Measurements from ENCODE around the gene NOCT. TPM values are rescaled to one million over a fixed set of nuclear protein-coding genes. Genes with fewer than 3 reads are reported as not detected.

Gene NOCT
- total RNA-seq, 1 experiment from 2014 or later, result 43.4 TPM

DNA sequence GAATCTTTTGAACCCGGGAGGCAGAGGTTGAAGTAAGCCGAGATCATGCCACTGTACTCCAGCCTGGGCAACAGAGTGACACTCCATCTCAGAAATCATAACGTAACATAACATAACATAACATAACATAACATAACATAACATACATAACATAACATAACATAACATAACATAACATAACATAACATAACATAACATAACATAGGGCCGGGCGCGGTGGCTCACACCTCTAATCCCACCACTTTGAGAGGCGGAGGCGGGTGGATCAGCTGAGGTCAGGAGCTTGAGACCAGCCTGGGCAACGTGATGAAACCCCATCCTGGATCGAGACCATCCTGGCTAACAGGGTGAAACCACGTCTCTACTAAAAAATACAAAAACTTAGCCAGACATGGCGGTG, 76.7 kb downstream of the NOCT start:
- H3K9me3 Mint-ChIP-seq, result peaks cover 4% of the 10 kb centered on the region

More for the DNA sequence above, 76.7 kb downstream of the NOCT start:
- H3K4me1 Mint-ChIP-seq, result no peaks in the 10 kb centered on the region
- TF ChIP-seq NR3C1 (CRISPR knock-in tag; conservative IDR thresholded peaks at IDR 0.05; ENCODE audit: low read depth) (no peak), CREM (CRISPR knock-in tag; IDR thresholded peaks at IDR 0.05) (no peak), TCF7 (CRISPR knock-in tag; IDR thresholded peaks at IDR 0.05; ENCODE audit: low read depth) (no peak), ZNF219 (CRISPR knock-in tag; IDR thresholded peaks at IDR 0.05; ENCODE audit: borderline replicate concordance) (no peak), PREB (CRISPR knock-in tag; IDR thresholded peaks at IDR 0.05; ENCODE audit: borderline replicate concordance) (no peak), ZNF263 (CRISPR knock-in tag; IDR thresholded peaks at IDR 0.05; ENCODE audit: low read depth) (no peak), RORB (CRISPR knock-in tag; IDR thresholded peaks at IDR 0.05) (no peak), ERG (CRISPR knock-in tag; IDR thresholded peaks at IDR 0.05) (no peak), SOX15 (CRISPR knock-in tag; IDR thresholded peaks at IDR 0.05) (no peak), ATF6 (CRISPR knock-in tag; IDR thresholded peaks at IDR 0.05) (no peak), ZNF281 (CRISPR knock-in tag; IDR thresholded peaks at IDR 0.05) (no peak), ATF1 (CRISPR knock-in tag; IDR thresholded peaks at IDR 0.05) (no peak), JUN (CRISPR knock-in tag; IDR thresholded peaks at IDR 0.05) (no peak)
- TF ChIP-seq, protein P1, sequence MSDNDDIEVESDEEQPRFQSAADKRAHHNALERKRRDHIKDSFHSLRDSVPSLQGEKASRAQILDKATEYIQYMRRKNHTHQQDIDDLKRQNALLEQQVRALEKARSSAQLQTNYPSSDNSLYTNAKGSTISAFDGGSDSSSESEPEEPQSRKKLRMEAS (CRISPR knock-in tag; IDR thresholded peaks at IDR 0.05), result no peak
- TF ChIP-seq, protein P2, sequence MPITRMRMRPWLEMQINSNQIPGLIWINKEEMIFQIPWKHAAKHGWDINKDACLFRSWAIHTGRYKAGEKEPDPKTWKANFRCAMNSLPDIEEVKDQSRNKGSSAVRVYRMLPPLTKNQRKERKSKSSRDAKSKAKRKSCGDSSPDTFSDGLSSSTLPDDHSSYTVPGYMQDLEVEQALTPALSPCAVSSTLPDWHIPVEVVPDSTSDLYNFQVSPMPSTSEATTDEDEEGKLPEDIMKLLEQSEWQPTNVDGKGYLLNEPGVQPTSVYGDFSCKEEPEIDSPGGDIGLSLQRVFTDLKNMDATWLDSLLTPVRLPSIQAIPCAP (CRISPR knock-in tag; IDR thresholded peaks at IDR 0.05), result no peak
- TF ChIP-seq, protein P3, sequence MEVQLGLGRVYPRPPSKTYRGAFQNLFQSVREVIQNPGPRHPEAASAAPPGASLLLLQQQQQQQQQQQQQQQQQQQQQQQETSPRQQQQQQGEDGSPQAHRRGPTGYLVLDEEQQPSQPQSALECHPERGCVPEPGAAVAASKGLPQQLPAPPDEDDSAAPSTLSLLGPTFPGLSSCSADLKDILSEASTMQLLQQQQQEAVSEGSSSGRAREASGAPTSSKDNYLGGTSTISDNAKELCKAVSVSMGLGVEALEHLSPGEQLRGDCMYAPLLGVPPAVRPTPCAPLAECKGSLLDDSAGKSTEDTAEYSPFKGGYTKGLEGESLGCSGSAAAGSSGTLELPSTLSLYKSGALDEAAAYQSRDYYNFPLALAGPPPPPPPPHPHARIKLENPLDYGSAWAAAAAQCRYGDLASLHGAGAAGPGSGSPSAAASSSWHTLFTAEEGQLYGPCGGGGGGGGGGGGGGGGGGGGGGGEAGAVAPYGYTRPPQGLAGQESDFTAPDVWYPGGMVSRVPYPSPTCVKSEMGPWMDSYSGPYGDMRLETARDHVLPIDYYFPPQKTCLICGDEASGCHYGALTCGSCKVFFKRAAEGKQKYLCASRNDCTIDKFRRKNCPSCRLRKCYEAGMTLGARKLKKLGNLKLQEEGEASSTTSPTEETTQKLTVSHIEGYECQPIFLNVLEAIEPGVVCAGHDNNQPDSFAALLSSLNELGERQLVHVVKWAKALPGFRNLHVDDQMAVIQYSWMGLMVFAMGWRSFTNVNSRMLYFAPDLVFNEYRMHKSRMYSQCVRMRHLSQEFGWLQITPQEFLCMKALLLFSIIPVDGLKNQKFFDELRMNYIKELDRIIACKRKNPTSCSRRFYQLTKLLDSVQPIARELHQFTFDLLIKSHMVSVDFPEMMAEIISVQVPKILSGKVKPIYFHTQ (CRISPR knock-in tag; IDR thresholded peaks at IDR 0.05), result no peak
- peaks cover 5% of the 10 kb centered on the region for H3K36me3 Mint-ChIP-seq
- H3K4me3 Mint-ChIP-seq, result no peak overlapping the region
- CTCF ChIA-PET, result interaction anchor here (1.8 kb wide), 1 partner anchor 62 kb away, joined by 5 read pairs; no protein-coding TSS in a partner anchor
- ATAC-seq (no peak), DNase-seq (ENCODE audit: low spot score) (no peak)
- no peak overlapping the region for H3K27ac Mint-ChIP-seq
- POLR2A ChIA-PET, result no interaction called here
- no peaks in the 10 kb centered on the region for H3K27me3 Mint-ChIP-seq (ENCODE audit: low read depth)

Other genes with a start within 250 kb of the NOCT start
- gene ELF2, start 161.4 kb downstream of the NOCT start, total RNA-seq (2021), result 44.6 to 49.0 TPM (median 44.9 TPM) in 3 replicates